ENCODE results near the gene NRSN2. TPM values are rescaled to one million over a fixed set of nuclear protein-coding genes. Genes with fewer than 3 reads are reported as not detected.
A peak's percentile ranks its signal among the peaks of the same experiment; 100 is the strongest.

Gene NRSN2
- polyA plus RNA-seq, 1 experiment: 35.6 TPM

DNA sequence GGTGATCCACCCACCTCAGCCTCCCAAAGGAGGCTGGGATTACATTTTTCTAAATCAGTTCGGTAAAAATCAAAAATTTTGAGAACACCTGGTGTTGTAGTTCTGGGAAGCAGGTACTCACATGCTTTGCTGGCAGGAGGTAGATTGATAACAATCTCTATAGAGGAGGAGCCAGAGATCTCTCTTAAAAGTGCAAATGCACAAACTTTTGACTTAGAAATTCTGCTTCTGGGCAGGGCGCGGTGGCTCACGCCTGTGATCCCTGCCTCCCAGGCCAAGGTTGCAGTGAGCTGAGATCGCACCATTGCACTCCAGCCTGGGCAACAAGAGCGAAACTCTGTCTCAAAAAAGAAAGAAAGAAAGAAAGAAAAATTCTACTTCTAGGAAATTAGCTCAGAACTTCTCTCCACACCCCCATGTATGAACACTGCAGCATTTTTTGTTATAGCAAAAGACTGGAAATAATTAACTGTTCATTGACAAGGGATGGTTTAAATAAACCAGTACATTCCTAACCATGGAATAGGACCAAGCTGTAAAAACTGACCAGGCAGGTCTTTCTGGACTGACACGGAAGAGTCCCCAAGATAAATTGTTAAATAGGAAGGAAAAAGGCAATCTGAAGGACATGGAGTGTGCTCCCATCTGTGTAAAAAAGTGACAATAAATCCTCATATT lies 19.3 kb downstream of the NRSN2 start:
- TF ChIP-seq, protein P1, sequence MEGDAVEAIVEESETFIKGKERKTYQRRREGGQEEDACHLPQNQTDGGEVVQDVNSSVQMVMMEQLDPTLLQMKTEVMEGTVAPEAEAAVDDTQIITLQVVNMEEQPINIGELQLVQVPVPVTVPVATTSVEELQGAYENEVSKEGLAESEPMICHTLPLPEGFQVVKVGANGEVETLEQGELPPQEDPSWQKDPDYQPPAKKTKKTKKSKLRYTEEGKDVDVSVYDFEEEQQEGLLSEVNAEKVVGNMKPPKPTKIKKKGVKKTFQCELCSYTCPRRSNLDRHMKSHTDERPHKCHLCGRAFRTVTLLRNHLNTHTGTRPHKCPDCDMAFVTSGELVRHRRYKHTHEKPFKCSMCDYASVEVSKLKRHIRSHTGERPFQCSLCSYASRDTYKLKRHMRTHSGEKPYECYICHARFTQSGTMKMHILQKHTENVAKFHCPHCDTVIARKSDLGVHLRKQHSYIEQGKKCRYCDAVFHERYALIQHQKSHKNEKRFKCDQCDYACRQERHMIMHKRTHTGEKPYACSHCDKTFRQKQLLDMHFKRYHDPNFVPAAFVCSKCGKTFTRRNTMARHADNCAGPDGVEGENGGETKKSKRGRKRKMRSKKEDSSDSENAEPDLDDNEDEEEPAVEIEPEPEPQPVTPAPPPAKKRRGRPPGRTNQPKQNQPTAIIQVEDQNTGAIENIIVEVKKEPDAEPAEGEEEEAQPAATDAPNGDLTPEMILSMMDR (IDR thresholded peaks at IDR 0.05; ENCODE audit: low read depth, low read length): no peak
- POLR2A ChIA-PET: no interaction called here
- DNase-seq (ENCODE audit: low read depth, low spot score): no peak
- Histone ChIP-seq H3K4me3 (ENCODE audit: low read depth, low read length) (no peak overlapping the region), H3K9me3 (ENCODE audit: control insufficient read depth, insufficient read depth, low read length) (no peaks in the 10 kb centered on the region), H3K27ac (ENCODE audit: low read depth, low read length) (no peak overlapping the region), H3K27me3 (ENCODE audit: control insufficient read depth, insufficient read depth, low read length) (no peaks in the 10 kb centered on the region)
- CTCF ChIA-PET: interaction anchor here (0.9 to 2.1 kb wide), 3 partner anchors 12 to 120 kb away, joined by 3 to 27 read pairs (median 3); no protein-coding TSS in a partner anchor

DNA sequence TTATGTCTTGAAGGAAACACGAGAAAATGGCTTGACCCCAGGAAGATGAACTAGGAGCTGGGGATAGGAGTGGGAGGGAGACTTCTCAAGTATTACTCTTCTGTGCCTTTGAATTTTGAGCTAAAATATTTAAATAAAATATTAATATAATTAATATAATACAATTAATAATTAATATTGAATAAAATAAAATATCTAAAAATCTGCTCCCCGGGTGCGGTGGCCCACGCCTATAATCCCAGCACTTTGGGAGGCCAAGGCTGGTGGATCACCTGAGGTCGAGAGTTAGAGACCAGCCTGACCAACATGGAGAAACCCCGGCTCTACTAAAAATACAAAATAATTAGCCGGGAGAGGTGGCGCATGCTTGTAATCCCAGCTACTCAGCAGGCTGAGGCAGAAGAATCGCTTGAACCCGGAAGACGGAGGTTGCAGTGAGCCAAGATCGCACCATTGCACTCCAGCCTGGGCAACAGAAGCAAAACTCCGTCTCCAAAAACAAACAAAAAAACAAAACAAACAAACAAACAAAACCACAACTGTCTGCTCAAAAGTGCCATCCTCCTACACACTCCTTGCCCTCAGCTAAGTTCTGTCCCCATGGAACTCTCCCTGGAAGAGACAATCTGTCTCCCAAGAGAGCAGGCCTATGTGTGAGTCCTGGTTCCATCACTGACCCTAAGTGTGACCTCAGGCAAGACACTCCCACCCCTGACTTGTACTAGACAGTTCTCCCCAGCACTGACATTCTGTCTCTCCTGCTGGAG lies 20.0 kb downstream of the NRSN2 start:
- H3K27ac ChIP-seq (ENCODE audit: low read depth, low read length): no peak overlapping the region
- TF ChIP-seq, protein P1 (IDR thresholded peaks at IDR 0.05; ENCODE audit: low read depth, low read length): no peak
- no peak for DNase-seq (ENCODE audit: low read depth, low spot score)
- ChIA-PET POLR2A (no interaction called here), CTCF (interaction anchor here (0.6 to 2.1 kb wide), 3 partner anchors 13 to 119 kb away, joined by 3 to 27 read pairs (median 3); no protein-coding TSS in a partner anchor)
- H3K27me3 ChIP-seq (ENCODE audit: control insufficient read depth, insufficient read depth, low read length): no peaks in the 10 kb centered on the region
- H3K4me3 ChIP-seq (ENCODE audit: low read depth, low read length): no peak overlapping the region
- no peaks in the 10 kb centered on the region for H3K9me3 ChIP-seq (ENCODE audit: control insufficient read depth, insufficient read depth, low read length)

DNA sequence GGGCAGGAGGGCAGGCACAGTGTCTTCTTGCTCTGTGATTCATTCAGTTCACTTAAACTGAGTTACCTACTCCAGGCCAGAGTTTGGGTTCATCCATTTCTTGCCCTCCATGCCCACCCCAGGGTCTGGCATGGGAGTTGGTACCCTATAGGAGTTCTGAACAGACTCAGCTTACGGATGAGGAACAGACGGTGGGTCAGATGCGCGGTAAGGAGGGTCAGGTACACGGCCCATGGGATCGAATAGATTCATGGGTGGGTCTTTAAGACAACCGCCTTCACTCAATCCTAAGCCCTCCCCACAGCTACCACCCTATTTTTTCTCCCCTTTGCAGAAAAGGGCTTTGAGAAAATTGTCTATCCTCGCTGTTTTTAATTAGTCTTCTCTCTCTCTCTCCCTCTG lies 20.6 kb downstream of the NRSN2 start:
- H3K27me3 ChIP-seq (ENCODE audit: control insufficient read depth, insufficient read depth, low read length): no peaks in the 10 kb centered on the region
- ChIA-PET CTCF (interaction anchor here (0.6 kb wide), 1 partner anchor 12 kb away, joined by 3 read pairs; no protein-coding TSS in a partner anchor), POLR2A (no interaction called here)
- TF ChIP-seq, protein P1 (IDR thresholded peaks at IDR 0.05; ENCODE audit: low read depth, low read length): no peak
- H3K4me3 ChIP-seq (ENCODE audit: low read depth, low read length): no peak overlapping the region
- no peak for DNase-seq (ENCODE audit: low read depth, low spot score)
- H3K9me3 ChIP-seq (ENCODE audit: control insufficient read depth, insufficient read depth, low read length): no peaks in the 10 kb centered on the region
- peak overlapping the region; percentile 21 for H3K27ac ChIP-seq (ENCODE audit: low read depth, low read length)

DNA sequence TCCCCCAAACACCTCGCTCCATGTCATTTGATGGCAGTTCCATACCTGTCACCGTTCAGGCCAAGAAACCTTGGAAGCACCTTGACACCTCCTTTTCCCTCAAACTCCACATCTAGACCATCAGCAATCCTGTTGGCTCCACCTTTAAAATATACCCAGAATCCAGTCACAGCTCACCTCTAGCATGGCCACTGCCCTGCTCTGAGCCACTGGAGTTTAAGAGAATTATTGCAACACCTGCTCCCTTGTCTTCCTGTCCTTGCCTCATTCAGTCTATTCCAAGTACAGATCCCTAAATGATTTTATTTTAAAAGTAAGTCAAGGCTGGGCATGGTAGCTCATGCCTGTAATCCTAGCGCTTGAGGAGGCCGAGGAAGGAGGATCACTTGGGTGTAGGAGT lies 22.0 kb downstream of the NRSN2 start:
- Histone ChIP-seq H3K4me3 (ENCODE audit: low read depth, low read length) (no peak overlapping the region), H3K27ac (ENCODE audit: low read depth, low read length) (no peak overlapping the region), H3K27me3 (ENCODE audit: control insufficient read depth, insufficient read depth, low read length) (no peaks in the 10 kb centered on the region), H3K9me3 (ENCODE audit: control insufficient read depth, insufficient read depth, low read length) (peaks cover 3% of the 10 kb centered on the region; the same call in 1 of the 2 replicates)
- ChIA-PET CTCF (interaction anchor here (1.1 kb wide), 1 partner anchor 14 kb away, joined by 6 read pairs; no protein-coding TSS in a partner anchor), POLR2A (interaction anchor here (0.7 kb wide), 1 partner anchor 68 kb away, joined by 6 read pairs; no protein-coding TSS in a partner anchor)
- TF ChIP-seq, protein P1 (IDR thresholded peaks at IDR 0.05; ENCODE audit: low read depth, low read length): no peak
- DNase-seq (ENCODE audit: low read depth, low spot score): no peak

Measured in AG04450 (cell line).